Fibroblast of villous mesenchyme (primary cell): ENCODE measurements around the gene DDAH1. TPM values are rescaled to one million over a fixed set of nuclear protein-coding genes. Genes with fewer than 3 reads are reported as not detected.
A peak's percentile ranks its signal among the peaks of the same experiment; 100 is the strongest.

Experiments
- DNase-seq: peaks from one replicate; pipeline ENCODE4 v3.0.0-alpha.2; 2010; ENCODE audit warnings: low read depth
- H3K4me3 ChIP-seq: 2 replicates; pipeline ENCODE4 v1.5.1; 2011; ENCODE audit warnings: low read depth, mild to moderate bottlenecking, low read length
- total RNA-seq: library from RNA; depleted of rRNA; stranded (reverse); fragments of >200 nt; gene quantifications from 2 replicates; pipeline ENCODE4 v1.2.3, GENCODE V29; 2012
- TF ChIP-seq, protein P1 (sequence below): IDR thresholded peaks from 2 replicates; pipeline ENCODE4 v1.5.1; 2012; ENCODE audit warnings: low read depth, mild to moderate bottlenecking, low read length; ENCODE audit not compliant: insufficient read depth

The DDAH1 gene
- total RNA-seq, 1 donor = 259 TPM

DNA sequence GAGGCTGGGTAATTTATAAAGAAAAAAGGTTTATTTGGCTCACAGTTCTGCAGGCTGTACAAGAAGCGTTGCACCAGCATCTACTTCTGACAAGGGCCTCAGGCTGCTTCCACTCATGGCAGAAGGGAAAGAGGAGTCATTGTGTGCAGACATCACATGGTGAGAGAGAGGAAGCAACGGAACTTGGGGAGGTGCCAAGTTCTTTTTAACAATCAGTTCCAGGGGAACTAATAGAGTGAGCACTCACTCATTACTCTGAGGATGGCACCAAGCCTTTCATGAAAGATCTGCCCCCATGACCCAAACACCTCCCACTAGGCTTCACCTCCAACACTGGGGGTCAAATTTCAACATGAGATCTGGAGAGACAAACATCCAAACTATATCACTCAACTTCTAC, 77.2 kb downstream of the DDAH1 start:
- TF ChIP-seq, protein P1, sequence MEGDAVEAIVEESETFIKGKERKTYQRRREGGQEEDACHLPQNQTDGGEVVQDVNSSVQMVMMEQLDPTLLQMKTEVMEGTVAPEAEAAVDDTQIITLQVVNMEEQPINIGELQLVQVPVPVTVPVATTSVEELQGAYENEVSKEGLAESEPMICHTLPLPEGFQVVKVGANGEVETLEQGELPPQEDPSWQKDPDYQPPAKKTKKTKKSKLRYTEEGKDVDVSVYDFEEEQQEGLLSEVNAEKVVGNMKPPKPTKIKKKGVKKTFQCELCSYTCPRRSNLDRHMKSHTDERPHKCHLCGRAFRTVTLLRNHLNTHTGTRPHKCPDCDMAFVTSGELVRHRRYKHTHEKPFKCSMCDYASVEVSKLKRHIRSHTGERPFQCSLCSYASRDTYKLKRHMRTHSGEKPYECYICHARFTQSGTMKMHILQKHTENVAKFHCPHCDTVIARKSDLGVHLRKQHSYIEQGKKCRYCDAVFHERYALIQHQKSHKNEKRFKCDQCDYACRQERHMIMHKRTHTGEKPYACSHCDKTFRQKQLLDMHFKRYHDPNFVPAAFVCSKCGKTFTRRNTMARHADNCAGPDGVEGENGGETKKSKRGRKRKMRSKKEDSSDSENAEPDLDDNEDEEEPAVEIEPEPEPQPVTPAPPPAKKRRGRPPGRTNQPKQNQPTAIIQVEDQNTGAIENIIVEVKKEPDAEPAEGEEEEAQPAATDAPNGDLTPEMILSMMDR = no peak
- no peak overlapping the region for H3K4me3 ChIP-seq
- no peak for DNase-seq

GRCh38 chr1:85386068-85386722, 78.8 kb downstream of the DDAH1 start:
- H3K4me3 ChIP-seq = no peak overlapping the region
- no peak for DNase-seq
- TF ChIP-seq, protein P1 = no peak

- H3K4me3 ChIP-seq = no peak overlapping the region
- DNase-seq = peak; percentile 40
- TF ChIP-seq, protein P1 = no peak
These were observed 85.5 kb downstream of the DDAH1 start for GRCh38 chr1:85379203-85380136.

GRCh38 chr1:85378534-85378933, 86.4 kb downstream of the DDAH1 start:
- TF ChIP-seq, protein P1 = no peak
- no peak for DNase-seq
- no peak overlapping the region for H3K4me3 ChIP-seq

- no peak for DNase-seq
- TF ChIP-seq, protein P1 = no peak
- no peak overlapping the region for H3K4me3 ChIP-seq
These were observed 88.6 kb downstream of the DDAH1 start for GRCh38 chr1:85376356-85376755.

- TF ChIP-seq, protein P1 = no peak
- no peak for DNase-seq
- H3K4me3 ChIP-seq = no peak overlapping the region
These were observed 89.5 kb downstream of the DDAH1 start for GRCh38 chr1:85375493-85375892.
